ENCODE data around the gene PLEK2. TPM values are rescaled to one million over a fixed set of nuclear protein-coding genes. Genes with fewer than 3 reads are reported as not detected.

The PLEK2 gene
- total RNA-seq, 1 donor from 2014 or later: not detected

GRCh38 chr14:67421356-67422224 lies 9.6 kb upstream of the PLEK2 start:
- Histone ChIP-seq H3K36me3 (no peaks in the 10 kb centered on the region), H3K27ac (no peak overlapping the region), H3F3A (ENCODE audit: low read depth) (no peaks in the 10 kb centered on the region), H3K9me3 (ENCODE audit: low read depth) (no peaks in the 10 kb centered on the region), H3K9ac (no peak overlapping the region), H3K4me3 (no peak overlapping the region), H3K79me2 (ENCODE audit: low read depth) (no peaks in the 10 kb centered on the region), H4K20me1 (ENCODE audit: low read depth) (no peaks in the 10 kb centered on the region), H3K4me2 (no peak overlapping the region), H3K27me3 (no peaks in the 10 kb centered on the region), H2AFZ (replicated peaks) (no peak overlapping the region), H3K4me1 (peaks cover 5% of the 10 kb centered on the region)
- Mint-ChIP-seq H3K4me3 (no peak overlapping the region), H3K27me3 (ENCODE audit: insufficient read depth, low read depth) (peaks cover 9% of the 10 kb centered on the region), H3K9me3 (no peaks in the 10 kb centered on the region), H3K36me3 (no peaks in the 10 kb centered on the region), H3K27ac (no peak overlapping the region), H3K4me1 (peaks cover 8% of the 10 kb centered on the region)
- no peak for DNase-seq (ENCODE audit: low spot score)
- TF ChIP-seq EZH2phosphoT487 (IDR thresholded peaks at IDR 0.05) (no peak), EZH2 (IDR thresholded peaks at IDR 0.05) (no peak)
- TF ChIP-seq, protein P1, sequence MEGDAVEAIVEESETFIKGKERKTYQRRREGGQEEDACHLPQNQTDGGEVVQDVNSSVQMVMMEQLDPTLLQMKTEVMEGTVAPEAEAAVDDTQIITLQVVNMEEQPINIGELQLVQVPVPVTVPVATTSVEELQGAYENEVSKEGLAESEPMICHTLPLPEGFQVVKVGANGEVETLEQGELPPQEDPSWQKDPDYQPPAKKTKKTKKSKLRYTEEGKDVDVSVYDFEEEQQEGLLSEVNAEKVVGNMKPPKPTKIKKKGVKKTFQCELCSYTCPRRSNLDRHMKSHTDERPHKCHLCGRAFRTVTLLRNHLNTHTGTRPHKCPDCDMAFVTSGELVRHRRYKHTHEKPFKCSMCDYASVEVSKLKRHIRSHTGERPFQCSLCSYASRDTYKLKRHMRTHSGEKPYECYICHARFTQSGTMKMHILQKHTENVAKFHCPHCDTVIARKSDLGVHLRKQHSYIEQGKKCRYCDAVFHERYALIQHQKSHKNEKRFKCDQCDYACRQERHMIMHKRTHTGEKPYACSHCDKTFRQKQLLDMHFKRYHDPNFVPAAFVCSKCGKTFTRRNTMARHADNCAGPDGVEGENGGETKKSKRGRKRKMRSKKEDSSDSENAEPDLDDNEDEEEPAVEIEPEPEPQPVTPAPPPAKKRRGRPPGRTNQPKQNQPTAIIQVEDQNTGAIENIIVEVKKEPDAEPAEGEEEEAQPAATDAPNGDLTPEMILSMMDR (IDR thresholded peaks at IDR 0.05): no peak

DNA sequence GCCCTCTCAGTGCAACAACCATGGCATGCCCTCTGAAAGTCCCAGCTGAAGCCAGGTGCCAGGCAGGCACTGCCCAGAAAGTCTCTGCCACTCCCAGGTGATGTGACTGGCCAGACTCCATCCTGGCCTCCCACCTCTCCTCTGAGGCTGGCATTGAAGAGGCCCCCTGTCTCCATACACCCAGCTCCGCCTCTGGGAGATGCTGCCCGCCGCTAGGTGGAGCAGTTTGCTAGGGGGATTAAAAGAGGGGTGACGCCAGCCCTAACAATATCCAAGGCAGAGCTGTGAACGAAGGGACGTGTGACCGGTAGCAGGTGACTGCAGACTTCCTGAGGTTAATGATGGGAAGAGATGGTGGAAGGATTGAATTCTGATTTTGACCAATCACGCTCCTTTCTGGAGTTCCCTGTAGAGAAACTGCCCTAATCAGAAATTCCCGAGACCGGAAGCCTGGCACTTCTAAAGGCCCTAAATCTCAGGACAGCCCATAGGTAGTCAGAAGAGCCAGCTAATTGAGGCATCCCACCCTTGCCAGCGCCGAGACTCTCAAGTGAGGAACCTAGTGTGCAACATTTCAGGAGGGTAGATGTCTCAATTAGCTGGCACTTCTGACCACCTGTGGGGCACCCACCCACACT lies 8.3 kb upstream of the PLEK2 start:
- no peak overlapping the region for H3K4me2 ChIP-seq
- Mint-ChIP-seq H3K4me3 (no peak overlapping the region), H3K27ac (no peak overlapping the region), H3K27me3 (ENCODE audit: insufficient read depth, low read depth) (peaks cover 6% of the 10 kb centered on the region), H3K4me1 (no peaks in the 10 kb centered on the region), H3K9me3 (no peaks in the 10 kb centered on the region), H3K36me3 (no peaks in the 10 kb centered on the region)
- TF ChIP-seq, protein P1 (IDR thresholded peaks at IDR 0.05): peak; percentile 39
- TF ChIP-seq EZH2phosphoT487 (IDR thresholded peaks at IDR 0.05): no peak
- H3K36me3 ChIP-seq: no peaks in the 10 kb centered on the region
- no peaks in the 10 kb centered on the region for H3K27me3 ChIP-seq
- no peaks in the 10 kb centered on the region for H3K79me2 ChIP-seq (ENCODE audit: low read depth)
- no peak overlapping the region for H2AFZ ChIP-seq (replicated peaks)
- H4K20me1 ChIP-seq (ENCODE audit: low read depth): no peaks in the 10 kb centered on the region
- no peak overlapping the region for H3K4me3 ChIP-seq
- no peaks in the 10 kb centered on the region for H3K4me1 ChIP-seq
- DNase-seq (ENCODE audit: low spot score): peak; percentile 41
- no peaks in the 10 kb centered on the region for H3K9me3 ChIP-seq (ENCODE audit: low read depth)
- no peaks in the 10 kb centered on the region for H3F3A ChIP-seq (ENCODE audit: low read depth)
- no peak overlapping the region for H3K27ac ChIP-seq
- no peak overlapping the region for H3K9ac ChIP-seq

GRCh38 chr14:67418401-67419191 lies 6.6 kb upstream of the PLEK2 start:
- no peak overlapping the region for H3K27ac Mint-ChIP-seq

More at GRCh38 chr14:67418401-67419191, 6.6 kb upstream of the PLEK2 start:
- Histone ChIP-seq H3K9me3 (ENCODE audit: low read depth) (no peaks in the 10 kb centered on the region), H3K4me1 (no peaks in the 10 kb centered on the region), H3K27ac (no peak overlapping the region), H4K20me1 (ENCODE audit: low read depth) (no peaks in the 10 kb centered on the region), H3K4me3 (no peak overlapping the region), H3K27me3 (no peaks in the 10 kb centered on the region), H2AFZ (replicated peaks) (no peak overlapping the region), H3K9ac (no peak overlapping the region), H3F3A (ENCODE audit: low read depth) (no peaks in the 10 kb centered on the region), H3K79me2 (ENCODE audit: low read depth) (no peaks in the 10 kb centered on the region), H3K4me2 (no peak overlapping the region), H3K36me3 (no peaks in the 10 kb centered on the region)
- DNase-seq (ENCODE audit: low spot score): no peak
- H3K4me1 Mint-ChIP-seq: no peaks in the 10 kb centered on the region
- H3K27me3 Mint-ChIP-seq (ENCODE audit: insufficient read depth, low read depth): peaks cover 6% of the 10 kb centered on the region
- H3K4me3 Mint-ChIP-seq: no peak overlapping the region
- no peaks in the 10 kb centered on the region for H3K9me3 Mint-ChIP-seq
- TF ChIP-seq, protein P1 (IDR thresholded peaks at IDR 0.05): no peak
- no peak for TF ChIP-seq EZH2 (IDR thresholded peaks at IDR 0.05)
- TF ChIP-seq EZH2phosphoT487 (IDR thresholded peaks at IDR 0.05): no peak
- no peaks in the 10 kb centered on the region for H3K36me3 Mint-ChIP-seq
